SK-N-SH (cell line): ENCODE results near the gene STIP1. TPM values are rescaled to one million over a fixed set of nuclear protein-coding genes. Genes with fewer than 3 reads are reported as not detected.

Source experiments
- CTCF ChIA-PET: fragments of 300-600, 350-600 bp; formaldehyde crosslinking; extraction: SDS; loops from one replicate; lab custom pipeline; 2021; lab: Yijun Ruan, JAX
- POLR2A ChIA-PET: fragments of 350-600 bp; sonication (Branson Sonifier 250); formaldehyde crosslinking; extraction: SDS; loops from one replicate; lab custom pipeline; 2020; ENCODE audit warnings: antibody characterized with exemption, inconsistent platforms; lab: Yijun Ruan, JAX
- DNase-seq: peaks from one replicate; pipeline ENCODE4 v3.0.0; 2012
- H2AFZ ChIP-seq: fragments of 200-600 bp; sonication (generic); 2 replicates; pipeline ENCODE4 v1.8.1; 2016; ENCODE audit warnings: antibody characterized with exemption, mild to moderate bottlenecking, low read depth
- H3F3A ChIP-seq: fragments of 200-600 bp; sonication (generic); replicated peaks from 2 replicates; pipeline ENCODE3; 2016; ENCODE audit warnings: antibody characterized with exemption, mild to moderate bottlenecking; ENCODE audit not compliant: insufficient read depth
- H3K27ac ChIP-seq, 2 experiments: fragments of 200-500 bp in 1 of 2; fragments of 200-600 bp in 1 of 2; sonication (Bioruptor generic) in 1 of 2; sonication (generic), shearing (Covaris generic) in 1 of 2; 2 replicates each; pipeline versions ENCODE4 v1.5.1 to v1.6.1; 2014 to 2016; ENCODE audit warnings: low read depth in 2 of 2, inconsistent platforms in 1 of 2, low read length in 1 of 2, mild to moderate bottlenecking in 1 of 2, mixed read lengths in 1 of 2
- H3K27me3 ChIP-seq: fragments of 200-600 bp; sonication (generic), shearing (Covaris generic); 2 replicates; pipeline ENCODE4 v1.6.1; 2016; ENCODE audit warnings: mixed run types; ENCODE audit not compliant: insufficient read depth
- H3K36me3 ChIP-seq, 2 experiments: fragments of 200-500 bp in 1 of 2; fragments of 200-600 bp in 1 of 2; sonication (Bioruptor generic) in 1 of 2; sonication (generic) in 1 of 2; replicated peaks in 1 of 2; 2 replicates each; pipeline versions ENCODE3 to v1.5.1; 2014 to 2016; ENCODE audit warnings: low read length in 1 of 2, mild to moderate bottlenecking in 1 of 2; ENCODE audit not compliant: insufficient read depth in 2 of 2, control insufficient read depth in 1 of 2
- H3K4me1 ChIP-seq, 2 experiments: fragments of 200-500 bp in 1 of 2; fragments of 200-600 bp in 1 of 2; sonication (Bioruptor generic) in 1 of 2; sonication (generic), shearing (Covaris generic) in 1 of 2; 2 replicates each; pipeline versions ENCODE4 v1.5.1 to v1.6.1; 2014 to 2016; ENCODE audit warnings: low read depth in 1 of 2, low read length in 1 of 2, mixed run types in 1 of 2; ENCODE audit not compliant: insufficient read depth in 2 of 2, control insufficient read depth in 1 of 2
- H3K4me2 ChIP-seq: fragments of 200-600 bp; sonication (generic), shearing (Covaris generic); 2 replicates; pipeline ENCODE4 v1.6.1; 2017; ENCODE audit warnings: mixed run types
- H3K4me3 ChIP-seq, 2 experiments: fragments of 200-500 bp in 1 of 2; fragments of 200-600 bp in 1 of 2; sonication (Bioruptor generic) in 1 of 2; sonication (generic), shearing (Covaris generic) in 1 of 2; 2 replicates each; pipeline versions ENCODE4 v1.5.1 to v1.8.1; 2014 to 2016; ENCODE audit warnings: low read depth in 2 of 2, inconsistent platforms in 1 of 2, low read length in 1 of 2, mild to moderate bottlenecking in 1 of 2, mixed read lengths in 1 of 2, moderate library complexity in 1 of 2
- H3K79me2 ChIP-seq: fragments of 200-600 bp; sonication (generic); 2 replicates; pipeline ENCODE4 v1.8.1; 2017; ENCODE audit warnings: mild to moderate bottlenecking; ENCODE audit not compliant: insufficient read depth
- H3K9ac ChIP-seq: fragments of 200-600 bp; sonication (generic); 2 replicates; pipeline ENCODE4 v1.6.1; 2017; ENCODE audit warnings: mixed run types
- H3K9me2 ChIP-seq: fragments of 200-600 bp; sonication (generic); 2 replicates; pipeline ENCODE4 v1.6.1; 2017; ENCODE audit warnings: mixed run types
- H3K9me3 ChIP-seq: fragments of 200-600 bp; sonication (generic); 2 replicates; pipeline ENCODE4 v1.6.1; 2017; ENCODE audit warnings: mixed run types, mild to moderate bottlenecking, moderate library complexity
- H4K20me1 ChIP-seq: fragments of 200-600 bp; sonication (generic); 2 replicates; pipeline ENCODE4 v1.6.1; 2017; ENCODE audit warnings: mild to moderate bottlenecking, mixed run types; ENCODE audit not compliant: insufficient read depth
- CHD2 ChIP-seq: fragments of 150-350 bp; IDR thresholded peaks from 2 replicates; pipeline ENCODE4 v1.6.1; 2018; ENCODE audit warnings: low read length; ENCODE audit not compliant: partially characterized antibody
- EP300 ChIP-seq, 2 experiments: IDR thresholded peaks; 2 replicates each; pipeline versions ENCODE4 v1.4.0 to v1.6.1; 2012; ENCODE audit warnings: borderline replicate concordance in 1 of 2, low read depth in 1 of 2, low read length in 1 of 2
- FOSL2 ChIP-seq: IDR thresholded peaks from 2 replicates; pipeline ENCODE4 v1.4.0; 2012; ENCODE audit warnings: low read depth, mild to moderate bottlenecking, moderate library complexity, borderline replicate concordance
- FOXJ3 ChIP-seq: sonication (generic); formaldehyde crosslinking; IDR thresholded peaks from 2 replicates; pipeline ENCODE4 v1.5.1; 2020; ENCODE audit warnings: mild to moderate bottlenecking, missing genetic modification reagents
- FOXM1 ChIP-seq: IDR thresholded peaks from 2 replicates; pipeline ENCODE4 v1.4.0; 2012; ENCODE audit warnings: low read depth, mild to moderate bottlenecking
- GABPA ChIP-seq: IDR thresholded peaks from 2 replicates; pipeline ENCODE4 v1.4.0; 2012; ENCODE audit warnings: low read depth, mild to moderate bottlenecking
- GATA2 ChIP-seq: sonication (generic); formaldehyde crosslinking; IDR thresholded peaks from 2 replicates; pipeline ENCODE4 v1.5.0; 2020; ENCODE audit warnings: mild to moderate bottlenecking, missing genetic modification reagents
- MEF2A ChIP-seq: IDR thresholded peaks from 2 replicates; pipeline ENCODE4 v1.4.0; 2012; ENCODE audit warnings: low read depth, borderline replicate concordance
- MXI1 ChIP-seq: IDR thresholded peaks from 2 replicates; pipeline ENCODE4 v1.6.1; 2012; ENCODE audit warnings: mild to moderate bottlenecking, low read depth, low read length, improper control_type of control experiment
- NRF1 ChIP-seq: IDR thresholded peaks from 2 replicates; pipeline ENCODE4 v1.6.1; 2012; ENCODE audit warnings: low read depth, mild to moderate bottlenecking, low read length
- POLR2AphosphoS5 ChIP-seq: IDR thresholded peaks from 2 replicates; pipeline ENCODE4 v1.6.1; 2012; ENCODE audit warnings: low read depth, low read length
- RCOR1 ChIP-seq: fragments of 150-350 bp; IDR thresholded peaks from 2 replicates; pipeline ENCODE4 v1.6.1; 2017; ENCODE audit warnings: antibody characterized with exemption, low read length
- RXRA ChIP-seq: IDR thresholded peaks from 2 replicates; pipeline ENCODE4 v1.4.0; 2012; ENCODE audit warnings: low read depth, mild to moderate bottlenecking, borderline replicate concordance
- TCF12 ChIP-seq: IDR thresholded peaks from 2 replicates; pipeline ENCODE4 v1.4.0; 2012
- YY1 ChIP-seq: IDR thresholded peaks from 2 replicates; pipeline ENCODE4 v1.4.0; 2012; ENCODE audit warnings: low read depth, mild to moderate bottlenecking
- WGBS: methylation state at CpG from one replicate; pipeline ENCODE4 v1.1.6; 2017; ENCODE audit warnings: low lambda C conversion rate; 5-methylcytosine and 5-hydroxymethylcytosine counted together
- polyA plus RNA-seq, 3 experiments: library from polyadenylated mRNA; depleted of rRNA; stranded (reverse); fragments of >200 nt; gene quantifications; 2 replicates each; pipeline ENCODE4 v1.2.3, GENCODE V29; 2012
- TF ChIP-seq, protein P1 (sequence below): fragments of 200-600 bp; sonication (generic); IDR thresholded peaks from 2 replicates; pipeline ENCODE4 v1.6.1; 2017; ENCODE audit warnings: antibody characterized with exemption, mild to moderate bottlenecking, moderate library complexity
- TF ChIP-seq, protein P2 (sequence below): IDR thresholded peaks from 2 replicates; pipeline ENCODE4 v1.6.1; 2012; ENCODE audit warnings: mild to moderate bottlenecking, low read depth, low read length, moderate library complexity
- TF ChIP-seq, protein P3 (sequence below): IDR thresholded peaks from 2 replicates; pipeline ENCODE4 v1.4.0; 2012; ENCODE audit warnings: low read depth, borderline replicate concordance
- TF ChIP-seq, protein P4 (sequence below): IDR thresholded peaks from 2 replicates; pipeline ENCODE4 v1.4.0; 2012; ENCODE audit warnings: low read depth, borderline replicate concordance
- TF ChIP-seq, protein P5 (sequence below): fragments of 150-350 bp; IDR thresholded peaks from 2 replicates; pipeline ENCODE4 v1.6.1; 2017; ENCODE audit warnings: antibody characterized with exemption, low read length, low read depth, borderline replicate concordance
- TF ChIP-seq, protein P6 (sequence below): IDR thresholded peaks from 2 replicates; pipeline ENCODE4 v1.4.0; 2012; ENCODE audit warnings: low read depth
- TF ChIP-seq, protein P7 (sequence below): fragments of 150-350 bp; IDR thresholded peaks from 2 replicates; pipeline ENCODE4 v1.6.1; 2016; ENCODE audit warnings: mild to moderate bottlenecking, low read depth, low read length

STIP1 gene
- polyA plus RNA-seq, 1 of the 3 experiments (the other 2 are of a cell fraction) = 163 TPM

DNA sequence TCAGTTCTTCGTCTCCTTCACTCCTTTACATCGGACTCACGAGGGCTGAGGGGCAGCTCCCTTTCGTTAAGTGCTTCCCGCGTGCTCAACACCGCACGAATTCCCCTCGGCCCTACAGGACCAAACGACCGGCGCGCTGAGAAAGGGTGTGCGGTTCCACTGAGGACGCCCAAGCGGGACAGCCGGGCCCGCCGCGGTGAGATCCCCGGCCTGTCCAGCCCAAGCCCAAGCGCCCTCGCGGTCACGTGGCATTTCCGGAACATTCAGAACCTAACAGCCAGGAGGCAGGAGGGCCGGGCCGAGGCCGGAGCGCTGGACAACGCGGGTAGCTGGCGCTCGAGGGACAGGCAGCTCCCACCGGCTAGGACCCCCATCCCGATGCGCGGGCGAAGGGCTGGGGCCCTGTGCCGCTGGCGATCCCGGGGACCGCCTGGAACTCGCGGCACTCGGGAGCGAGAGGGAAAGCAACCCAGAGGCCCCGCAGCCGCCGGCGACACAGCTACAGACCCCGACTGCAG, 737 bp upstream of the STIP1 start:
- peak overlapping the region; percentile 83 for H3K4me2 ChIP-seq
- TF ChIP-seq, protein P1, sequence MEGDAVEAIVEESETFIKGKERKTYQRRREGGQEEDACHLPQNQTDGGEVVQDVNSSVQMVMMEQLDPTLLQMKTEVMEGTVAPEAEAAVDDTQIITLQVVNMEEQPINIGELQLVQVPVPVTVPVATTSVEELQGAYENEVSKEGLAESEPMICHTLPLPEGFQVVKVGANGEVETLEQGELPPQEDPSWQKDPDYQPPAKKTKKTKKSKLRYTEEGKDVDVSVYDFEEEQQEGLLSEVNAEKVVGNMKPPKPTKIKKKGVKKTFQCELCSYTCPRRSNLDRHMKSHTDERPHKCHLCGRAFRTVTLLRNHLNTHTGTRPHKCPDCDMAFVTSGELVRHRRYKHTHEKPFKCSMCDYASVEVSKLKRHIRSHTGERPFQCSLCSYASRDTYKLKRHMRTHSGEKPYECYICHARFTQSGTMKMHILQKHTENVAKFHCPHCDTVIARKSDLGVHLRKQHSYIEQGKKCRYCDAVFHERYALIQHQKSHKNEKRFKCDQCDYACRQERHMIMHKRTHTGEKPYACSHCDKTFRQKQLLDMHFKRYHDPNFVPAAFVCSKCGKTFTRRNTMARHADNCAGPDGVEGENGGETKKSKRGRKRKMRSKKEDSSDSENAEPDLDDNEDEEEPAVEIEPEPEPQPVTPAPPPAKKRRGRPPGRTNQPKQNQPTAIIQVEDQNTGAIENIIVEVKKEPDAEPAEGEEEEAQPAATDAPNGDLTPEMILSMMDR = peak; percentile 34
- TF ChIP-seq FOXJ3 (CRISPR knock-in tag) (no peak), MEF2A (no peak), GATA2 (CRISPR knock-in tag) (no peak), TCF12 (no peak), MXI1 (peak; percentile 81), GABPA (no peak), FOXM1 (no peak), EP300 (IDR thresholded peaks at IDR 0.05; ENCODE audit: borderline replicate concordance in 1 of 2, low read depth in 1 of 2, low read length in 1 of 2) (no peak), CHD2 (no peak), RCOR1 (no peak), YY1 (peak; percentile 54; the same call in 1 of the 2 replicates), FOSL2 (no peak), POLR2AphosphoS5 (peak; percentile 98), NRF1 (no peak), RXRA (no peak)
- TF ChIP-seq, protein P2, sequence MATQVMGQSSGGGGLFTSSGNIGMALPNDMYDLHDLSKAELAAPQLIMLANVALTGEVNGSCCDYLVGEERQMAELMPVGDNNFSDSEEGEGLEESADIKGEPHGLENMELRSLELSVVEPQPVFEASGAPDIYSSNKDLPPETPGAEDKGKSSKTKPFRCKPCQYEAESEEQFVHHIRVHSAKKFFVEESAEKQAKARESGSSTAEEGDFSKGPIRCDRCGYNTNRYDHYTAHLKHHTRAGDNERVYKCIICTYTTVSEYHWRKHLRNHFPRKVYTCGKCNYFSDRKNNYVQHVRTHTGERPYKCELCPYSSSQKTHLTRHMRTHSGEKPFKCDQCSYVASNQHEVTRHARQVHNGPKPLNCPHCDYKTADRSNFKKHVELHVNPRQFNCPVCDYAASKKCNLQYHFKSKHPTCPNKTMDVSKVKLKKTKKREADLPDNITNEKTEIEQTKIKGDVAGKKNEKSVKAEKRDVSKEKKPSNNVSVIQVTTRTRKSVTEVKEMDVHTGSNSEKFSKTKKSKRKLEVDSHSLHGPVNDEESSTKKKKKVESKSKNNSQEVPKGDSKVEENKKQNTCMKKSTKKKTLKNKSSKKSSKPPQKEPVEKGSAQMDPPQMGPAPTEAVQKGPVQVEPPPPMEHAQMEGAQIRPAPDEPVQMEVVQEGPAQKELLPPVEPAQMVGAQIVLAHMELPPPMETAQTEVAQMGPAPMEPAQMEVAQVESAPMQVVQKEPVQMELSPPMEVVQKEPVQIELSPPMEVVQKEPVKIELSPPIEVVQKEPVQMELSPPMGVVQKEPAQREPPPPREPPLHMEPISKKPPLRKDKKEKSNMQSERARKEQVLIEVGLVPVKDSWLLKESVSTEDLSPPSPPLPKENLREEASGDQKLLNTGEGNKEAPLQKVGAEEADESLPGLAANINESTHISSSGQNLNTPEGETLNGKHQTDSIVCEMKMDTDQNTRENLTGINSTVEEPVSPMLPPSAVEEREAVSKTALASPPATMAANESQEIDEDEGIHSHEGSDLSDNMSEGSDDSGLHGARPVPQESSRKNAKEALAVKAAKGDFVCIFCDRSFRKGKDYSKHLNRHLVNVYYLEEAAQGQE = peak; percentile 61
- TF ChIP-seq, protein P3, sequence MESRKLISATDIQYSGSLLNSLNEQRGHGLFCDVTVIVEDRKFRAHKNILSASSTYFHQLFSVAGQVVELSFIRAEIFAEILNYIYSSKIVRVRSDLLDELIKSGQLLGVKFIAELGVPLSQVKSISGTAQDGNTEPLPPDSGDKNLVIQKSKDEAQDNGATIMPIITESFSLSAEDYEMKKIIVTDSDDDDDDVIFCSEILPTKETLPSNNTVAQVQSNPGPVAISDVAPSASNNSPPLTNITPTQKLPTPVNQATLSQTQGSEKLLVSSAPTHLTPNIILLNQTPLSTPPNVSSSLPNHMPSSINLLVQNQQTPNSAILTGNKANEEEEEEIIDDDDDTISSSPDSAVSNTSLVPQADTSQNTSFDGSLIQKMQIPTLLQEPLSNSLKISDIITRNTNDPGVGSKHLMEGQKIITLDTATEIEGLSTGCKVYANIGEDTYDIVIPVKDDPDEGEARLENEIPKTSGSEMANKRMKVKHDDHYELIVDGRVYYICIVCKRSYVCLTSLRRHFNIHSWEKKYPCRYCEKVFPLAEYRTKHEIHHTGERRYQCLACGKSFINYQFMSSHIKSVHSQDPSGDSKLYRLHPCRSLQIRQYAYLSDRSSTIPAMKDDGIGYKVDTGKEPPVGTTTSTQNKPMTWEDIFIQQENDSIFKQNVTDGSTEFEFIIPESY = no peak
- TF ChIP-seq, protein P4, sequence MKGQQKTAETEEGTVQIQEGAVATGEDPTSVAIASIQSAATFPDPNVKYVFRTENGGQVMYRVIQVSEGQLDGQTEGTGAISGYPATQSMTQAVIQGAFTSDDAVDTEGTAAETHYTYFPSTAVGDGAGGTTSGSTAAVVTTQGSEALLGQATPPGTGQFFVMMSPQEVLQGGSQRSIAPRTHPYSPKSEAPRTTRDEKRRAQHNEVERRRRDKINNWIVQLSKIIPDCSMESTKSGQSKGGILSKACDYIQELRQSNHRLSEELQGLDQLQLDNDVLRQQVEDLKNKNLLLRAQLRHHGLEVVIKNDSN = peak; percentile 91
- TF ChIP-seq, protein P5, sequence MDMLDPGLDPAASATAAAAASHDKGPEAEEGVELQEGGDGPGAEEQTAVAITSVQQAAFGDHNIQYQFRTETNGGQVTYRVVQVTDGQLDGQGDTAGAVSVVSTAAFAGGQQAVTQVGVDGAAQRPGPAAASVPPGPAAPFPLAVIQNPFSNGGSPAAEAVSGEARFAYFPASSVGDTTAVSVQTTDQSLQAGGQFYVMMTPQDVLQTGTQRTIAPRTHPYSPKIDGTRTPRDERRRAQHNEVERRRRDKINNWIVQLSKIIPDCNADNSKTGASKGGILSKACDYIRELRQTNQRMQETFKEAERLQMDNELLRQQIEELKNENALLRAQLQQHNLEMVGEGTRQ = peak; percentile 21; the same call in 1 of the 2 replicates
- TF ChIP-seq, protein P6, sequence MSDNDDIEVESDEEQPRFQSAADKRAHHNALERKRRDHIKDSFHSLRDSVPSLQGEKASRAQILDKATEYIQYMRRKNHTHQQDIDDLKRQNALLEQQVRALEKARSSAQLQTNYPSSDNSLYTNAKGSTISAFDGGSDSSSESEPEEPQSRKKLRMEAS = peak; percentile 99
- TF ChIP-seq, protein P7, sequence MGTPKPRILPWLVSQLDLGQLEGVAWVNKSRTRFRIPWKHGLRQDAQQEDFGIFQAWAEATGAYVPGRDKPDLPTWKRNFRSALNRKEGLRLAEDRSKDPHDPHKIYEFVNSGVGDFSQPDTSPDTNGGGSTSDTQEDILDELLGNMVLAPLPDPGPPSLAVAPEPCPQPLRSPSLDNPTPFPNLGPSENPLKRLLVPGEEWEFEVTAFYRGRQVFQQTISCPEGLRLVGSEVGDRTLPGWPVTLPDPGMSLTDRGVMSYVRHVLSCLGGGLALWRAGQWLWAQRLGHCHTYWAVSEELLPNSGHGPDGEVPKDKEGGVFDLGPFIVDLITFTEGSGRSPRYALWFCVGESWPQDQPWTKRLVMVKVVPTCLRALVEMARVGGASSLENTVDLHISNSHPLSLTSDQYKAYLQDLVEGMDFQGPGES = no peak

More for the DNA sequence above, 737 bp upstream of the STIP1 start:
- Histone ChIP-seq H3K27me3 (no peaks in the 10 kb centered on the region), H3K4me1 (peaks cover 14 to 31% of the 10 kb centered on the region in 2 experiments; a peak in 3 of 4 replicates), H4K20me1 (peaks cover 15% of the 10 kb centered on the region), H3K9me3 (no peaks in the 10 kb centered on the region), H3K79me2 (peaks cover 36% of the 10 kb centered on the region), H3K36me3 (peaks cover 0 to 8% of the 10 kb centered on the region in 2 experiments), H3K9ac (peak overlapping the region; percentile 78), H3K27ac (peak overlapping the region; percentile 88 to 90), H2AFZ (peak overlapping the region; percentile 32; the same call in 1 of the 2 replicates), H3K9me2 (no peaks in the 10 kb centered on the region), H3F3A (peaks cover 22% of the 10 kb centered on the region), H3K4me3 (peak overlapping the region; percentile 59 to 67)
- DNase-seq = no peak
- POLR2A ChIA-PET = interaction anchor here (0.6 to 1.9 kb wide), 15 partner anchors 16 to 1315 kb away, joined by 3 to 9 read pairs (median 3); partner anchors contain the start of gene NUDT22
- CTCF ChIA-PET = interaction anchor here (0.9 to 2.7 kb wide), 9 partner anchors 10 to 241 kb away, joined by 3 to 10 read pairs (median 5); partner anchors contain the start of gene FERMT3
- 2% methylated on average over 27 of the region's 52 CpGs for WGBS
